Endothelial cell of umbilical vein (primary cell): Measurements from ENCODE around the gene TEDC2. TPM values are rescaled to one million over a fixed set of nuclear protein-coding genes. Genes with fewer than 3 reads are reported as not detected.

Experiments
- BruUV-seq: library from RNA; stranded (reverse); fragments of 400-500 nt; replicated peaks from 2 replicates; lab custom pipeline; 2021; lab: Mats Ljungman, UMichigan
- CTCF ChIA-PET: fragments of 300-600, 350-600 bp; sonication (Branson Sonifier 250); formaldehyde crosslinking; loops from one replicate; lab custom pipeline; 2021; ENCODE audit warnings: antibody characterized with exemption, inconsistent platforms; lab: Charles Lee
- POLR2A ChIA-PET: fragments of 300-600, 350-600 bp; sonication (Branson Sonifier 250); formaldehyde crosslinking; loops from one replicate; lab custom pipeline; 2021; ENCODE audit warnings: antibody characterized with exemption, inconsistent platforms; lab: Charles Lee
- DNase-seq: peaks from one replicate; pipeline ENCODE4 v3.0.0-alpha.2; 2011; ENCODE audit warnings: low read depth, low spot score
- FAIRE-seq: peaks from 2 replicates; lab custom pipeline; 2011; peaks lifted over from hg19 to GRCh38; lab: Jason Lieb, UNC
- H2AFZ ChIP-seq: 2 replicates; pipeline ENCODE4 v1.6.0; 2012; ENCODE audit warnings: low read depth, low read length, control low read depth, inconsistent platforms
- H3K27ac ChIP-seq: 2 replicates; pipeline ENCODE4 v1.5.1; 2011; ENCODE audit warnings: low read depth, mild to moderate bottlenecking, control low read depth, low read length, moderate library complexity; ENCODE audit not compliant: insufficient read depth
- H3K27me3 ChIP-seq, 2 experiments: 2 replicates each; pipeline versions ENCODE4 v1.6.0 to v1.6.1; 2011; ENCODE audit warnings: low read length in 2 of 2, mixed read lengths in 1 of 2; ENCODE audit not compliant: control insufficient read depth in 2 of 2, insufficient read depth in 2 of 2
- H3K36me3 ChIP-seq, 2 experiments: 2 replicates in 1 of 2; 3 replicates in 1 of 2; pipeline ENCODE4 v1.5.1; 2011; ENCODE audit warnings: low read length in 2 of 2, mild to moderate bottlenecking in 1 of 2, moderate library complexity in 1 of 2; ENCODE audit not compliant: control insufficient read depth in 2 of 2, insufficient read depth in 2 of 2; ENCODE audit errors: extremely low read depth in 1 of 2
- H3K4me1 ChIP-seq: 3 replicates; pipeline ENCODE4 v1.5.1; 2011; ENCODE audit warnings: mild to moderate bottlenecking, low read length; ENCODE audit not compliant: control insufficient read depth, insufficient read depth; ENCODE audit errors: extremely low read depth
- H3K4me2 ChIP-seq: 2 replicates; pipeline ENCODE4 v1.6.1; 2011; ENCODE audit warnings: low read length, control low read depth, mixed read lengths; ENCODE audit not compliant: insufficient read depth
- H3K4me3 ChIP-seq, 3 experiments: fragments of 200-600 bp in 1 of 3; sonication (generic), shearing (Covaris generic) in 1 of 3; replicated peaks in 1 of 3; 2 replicates each; pipeline ENCODE4 v1.5.1; 2011 to 2016; ENCODE audit warnings: control low read depth in 3 of 3, low read length in 3 of 3, mild to moderate bottlenecking in 2 of 3, inconsistent platforms in 1 of 3, low read depth in 1 of 3, moderate library complexity in 1 of 3; ENCODE audit not compliant: insufficient read depth in 1 of 3
- H3K79me2 ChIP-seq: 2 replicates; pipeline ENCODE4 v1.6.0; 2012; ENCODE audit warnings: low read length, inconsistent platforms; ENCODE audit not compliant: control insufficient read depth, insufficient read depth
- H3K9ac ChIP-seq: replicated peaks from 2 replicates; pipeline ENCODE3; 2011; ENCODE audit warnings: low read length, control low read depth; ENCODE audit not compliant: insufficient read depth; ENCODE audit errors: extremely low read depth
- H3K9me1 ChIP-seq: replicated peaks from 3 replicates; pipeline ENCODE4 v1.6.0; 2011; ENCODE audit warnings: mild to moderate bottlenecking, low read length; ENCODE audit not compliant: control insufficient read depth, insufficient read depth; ENCODE audit errors: extremely low read depth
- H3K9me3 ChIP-seq: replicated peaks from 2 replicates; pipeline ENCODE4 v1.5.1; 2012; ENCODE audit warnings: low read length, inconsistent platforms; ENCODE audit not compliant: control insufficient read depth, insufficient read depth
- H4K20me1 ChIP-seq: replicated peaks from 2 replicates; pipeline ENCODE3; 2011; ENCODE audit warnings: mild to moderate bottlenecking, low read length; ENCODE audit not compliant: control insufficient read depth, insufficient read depth; ENCODE audit errors: extremely low read depth
- CTCF ChIP-seq, 2 donors: IDR thresholded peaks; 1 replicate in 1 of 2; 2 replicates in 1 of 2; pipeline ENCODE4 v1.5.1; 2011; ENCODE audit warnings: low read length in 2 of 2, mild to moderate bottlenecking in 2 of 2, moderate library complexity in 2 of 2, control low read depth in 1 of 2, inconsistent platforms in 1 of 2, low read depth in 1 of 2; ENCODE audit not compliant: insufficient read depth in 1 of 2; ENCODE audit errors: extremely low read depth in 1 of 2
- EZH2 ChIP-seq: IDR thresholded peaks from 2 replicates; pipeline ENCODE4 v1.6.1; 2012; ENCODE audit warnings: borderline replicate concordance, low read depth, mild to moderate bottlenecking, moderate library complexity, low read length, inconsistent platforms; ENCODE audit not compliant: severe bottlenecking
- FOS ChIP-seq: IDR thresholded peaks from 2 replicates; pipeline ENCODE4 v1.6.1; 2011; ENCODE audit warnings: mild to moderate bottlenecking, low read length, moderate library complexity, borderline replicate concordance; ENCODE audit not compliant: insufficient read depth
- GATA2 ChIP-seq: IDR thresholded peaks from 2 replicates; pipeline ENCODE4 v1.7.0; 2011; ENCODE audit warnings: low read depth, mild to moderate bottlenecking, moderate library complexity, mixed read lengths, low read length; ENCODE audit not compliant: insufficient read length, insufficient read depth
- JUN ChIP-seq: IDR thresholded peaks from 2 replicates; pipeline ENCODE4 v1.6.1; 2011; ENCODE audit warnings: borderline replicate concordance, low read depth; ENCODE audit not compliant: insufficient read length, insufficient read depth
- MAX ChIP-seq: IDR thresholded peaks from 2 replicates; pipeline ENCODE4 v1.6.1; 2011; ENCODE audit not compliant: insufficient read depth, insufficient read length
- MYC ChIP-seq: IDR thresholded peaks from one replicate; pipeline ENCODE4 v1.6.1; 2011; ENCODE audit warnings: mild to moderate bottlenecking, low read depth, low read length
- POLR2A ChIP-seq: IDR thresholded peaks from 2 replicates; pipeline ENCODE4 v1.6.1; 2012; ENCODE audit warnings: low read depth, mild to moderate bottlenecking, control low read depth, low read length
- POLR2AphosphoS5 ChIP-seq: IDR thresholded peaks from 2 replicates; pipeline ENCODE4 v1.6.1; 2012; ENCODE audit warnings: low read depth, mild to moderate bottlenecking, control low read depth, low read length, moderate library complexity; ENCODE audit not compliant: insufficient read depth
- dilution Hi-C: fragments of 300-500 bp; cut with MboI; formaldehyde crosslinking; loops from one replicate; pipeline ENCODE4 v1.15.0; 2019; ENCODE audit warnings: low sequenced_read_pairs; ENCODE audit not compliant: extremely low pct_ligation_motif_present
- intact Hi-C: fragments of 100-400 bp; cut with micrococcal nuclease; formaldehyde crosslinking; loops from one replicate; pipeline ENCODE4 v1.10.0; 2022
- polyA plus RNA-seq, 4 experiments: library from polyadenylated mRNA; depleted of rRNA in 3 of 4; stranded (reverse) in 3 of 4; unstranded in 1 of 4; fragments of >200 nt; gene quantifications; 2 replicates each; pipeline versions ENCODE4 v1.2.1 to v1.2.3, GENCODE V29; 2011 to 2012; ENCODE audit warnings: missing spikeins in 1 of 4
- total RNA-seq: library from RNA; stranded (reverse); gene quantifications from 2 replicates; pipeline ENCODE4 v1.2.3, GENCODE V29; 2021

Gene TEDC2
- total and polyA plus RNA-seq, 2 donors (not counting 3 experiments of a cell fraction or from before 2014, with no cell fraction given): 7.6 to 12.7 TPM

- H4K20me1 ChIP-seq: peaks cover 2% of the 10 kb centered on the region
- peaks cover 40% of the 10 kb centered on the region for H3K79me2 ChIP-seq
- POLR2A ChIA-PET: no interaction called here
- BruUV-seq: no TSS peak
- no peak overlapping the region for H3K9ac ChIP-seq
- H3K4me2 ChIP-seq: peak overlapping the region; percentile 51
- CTCF ChIA-PET: no interaction called here
- no peak overlapping the region for H3K27ac ChIP-seq
- DNase-seq (no peak), FAIRE-seq (no peak)
- peaks cover 23% of the 10 kb centered on the region for H3K4me1 ChIP-seq
- intact Hi-C loops: loop anchor here (1.0 kb wide), 1 partner anchor 27 kb away; no protein-coding TSS in a partner anchor
- no peak for TF ChIP-seq MYC
- TF ChIP-seq FOS: no peak
- no peak for TF ChIP-seq CTCF (IDR thresholded peaks at IDR 0.05; ENCODE audit: extremely low read depth in 1 of 2, insufficient read depth in 1 of 2, low read depth in 1 of 2, low read length in 2 of 2)
- TF ChIP-seq JUN: no peak
- TF ChIP-seq EZH2: no peak
- TF ChIP-seq POLR2A: no peak
- no peak for TF ChIP-seq POLR2AphosphoS5
- no peak for TF ChIP-seq GATA2
- TF ChIP-seq MAX: no peak
- dilution Hi-C loops: no loop called here
- H3K27me3 ChIP-seq: no peaks in the 10 kb centered on the region
- H2AFZ ChIP-seq: peak overlapping the region; percentile 75
- H3K9me1 ChIP-seq: no peaks in the 10 kb centered on the region
- H3K9me3 ChIP-seq: no peaks in the 10 kb centered on the region
- peak overlapping the region in 1 of 3 experiments; percentile 91 for H3K4me3 ChIP-seq
- H3K36me3 ChIP-seq: no peaks in the 10 kb centered on the region
Observed at GRCh38 chr16:2512735-2513404, 53.0 kb downstream of the TEDC2 start.
